OCI-LY7 (cell line): Measurements from ENCODE around the gene PRRG3. TPM values are rescaled to one million over a fixed set of nuclear protein-coding genes. Genes with fewer than 3 reads are reported as not detected.

Experiments used
- BruUV-seq: library from RNA; stranded (reverse); fragments of 400-500 nt; replicated peaks from 2 replicates; lab custom pipeline; 2021; lab: Mats Ljungman, UMichigan
- CTCF ChIA-PET: fragments of 300-600 bp; sonication (Branson Sonifier 250); formaldehyde crosslinking; loops from one replicate; lab custom pipeline; 2022; ENCODE audit warnings: antibody characterized with exemption; ENCODE audit not compliant: unreplicated experiment; lab: Charles Lee
- POLR2A ChIA-PET: fragments of 300-600 bp; sonication (Branson Sonifier 250); formaldehyde crosslinking; loops from one replicate; lab custom pipeline; 2022; ENCODE audit warnings: antibody characterized with exemption; lab: Charles Lee
- DNase-seq: peaks from one replicate; pipeline ENCODE4 v3.0.0-alpha.2; 2015; ENCODE audit warnings: low spot score
- H2AFZ ChIP-seq: fragments of 200-600 bp; sonication (generic), shearing (Covaris generic); 2 replicates; pipeline ENCODE4 v1.6.1; 2014; ENCODE audit warnings: mild to moderate bottlenecking, antibody characterized with exemption, low read length, moderate library complexity
- H3K27ac ChIP-seq: fragments of 200-600 bp; sonication (generic); 2 replicates; pipeline ENCODE4 v1.5.1; 2014; ENCODE audit warnings: mixed run types, low read depth, mild to moderate bottlenecking, moderate library complexity, low read length, inconsistent platforms; ENCODE audit not compliant: poor library complexity, severe bottlenecking
- H3K36me3 ChIP-seq: fragments of 200-600 bp; sonication (generic); 2 replicates; pipeline ENCODE4 v1.6.1; 2014; ENCODE audit warnings: mild to moderate bottlenecking, antibody characterized with exemption, low read length, moderate library complexity, mixed read lengths; ENCODE audit not compliant: insufficient read depth
- H3K4me1 ChIP-seq: fragments of 200-600 bp; sonication (generic); 2 replicates; pipeline ENCODE4 v1.5.1; 2014; ENCODE audit warnings: mild to moderate bottlenecking, low read length; ENCODE audit not compliant: insufficient read depth, poor library complexity, severe bottlenecking
- H3K4me2 ChIP-seq: fragments of 200-600 bp; sonication (generic); 2 replicates; pipeline ENCODE4 v1.6.1; 2014; ENCODE audit warnings: mild to moderate bottlenecking, low read length
- H3K4me3 ChIP-seq: fragments of 200-600 bp; sonication (generic); 2 replicates; pipeline ENCODE4 v1.5.1; 2014; ENCODE audit warnings: mild to moderate bottlenecking, low read depth, low read length; ENCODE audit not compliant: poor library complexity, severe bottlenecking
- H3K79me2 ChIP-seq: fragments of 200-600 bp; sonication (generic); 2 replicates; pipeline ENCODE4 v1.6.1; 2016; ENCODE audit warnings: low read depth, mild to moderate bottlenecking, low read length, moderate library complexity, mixed read lengths; ENCODE audit not compliant: insufficient read depth
- H3K9me2 ChIP-seq: fragments of 200-600 bp; sonication (generic); 2 replicates; pipeline ENCODE4 v1.6.1; 2016; ENCODE audit warnings: mild to moderate bottlenecking, low read length, mixed read lengths; ENCODE audit not compliant: insufficient read depth
- H3K9me3 ChIP-seq: fragments of 200-600 bp; sonication (generic); 2 replicates; pipeline ENCODE4 v1.6.1; 2014; ENCODE audit warnings: mild to moderate bottlenecking, mixed run types, low read length, mixed read lengths
- H4K20me1 ChIP-seq: fragments of 200-600 bp; sonication (generic); 2 replicates; pipeline ENCODE4 v1.6.1; 2014; ENCODE audit warnings: mild to moderate bottlenecking, antibody characterized with exemption, low read length, moderate library complexity, mixed read lengths; ENCODE audit not compliant: insufficient read depth
- CTCF ChIP-seq: fragments of 200-600 bp; sonication (generic); conservative IDR thresholded peaks from 2 replicates; pipeline ENCODE4 v1.5.1; 2014; ENCODE audit warnings: mild to moderate bottlenecking, antibody characterized with exemption, low read length, moderate library complexity, mixed read lengths
- EZH2phosphoT487 ChIP-seq: fragments of 200-600 bp; sonication (generic); IDR thresholded peaks from 2 replicates; pipeline ENCODE4 v1.6.1; 2018; ENCODE audit warnings: low read depth, borderline replicate concordance, mild to moderate bottlenecking, mixed run types, antibody characterized with exemption, low read length, moderate library complexity, mixed read lengths
- intact Hi-C: fragments of 100-400 bp; cut with micrococcal nuclease; formaldehyde crosslinking; loops from one replicate; pipeline ENCODE4 v1.10.0; 2022; ENCODE audit not compliant: unreplicated experiment
- total RNA-seq, 2 experiments: library from RNA; depleted of rRNA in 1 of 2; stranded (reverse); fragments of >200 nt in 1 of 2; shearing (Covaris generic) in 1 of 2; gene quantifications; 2 replicates each; pipeline ENCODE4 v1.2.3, GENCODE V29; 2014 to 2022

PRRG3 gene
- total RNA-seq, 2 experiments from 2014 or later: not detected

DNA sequence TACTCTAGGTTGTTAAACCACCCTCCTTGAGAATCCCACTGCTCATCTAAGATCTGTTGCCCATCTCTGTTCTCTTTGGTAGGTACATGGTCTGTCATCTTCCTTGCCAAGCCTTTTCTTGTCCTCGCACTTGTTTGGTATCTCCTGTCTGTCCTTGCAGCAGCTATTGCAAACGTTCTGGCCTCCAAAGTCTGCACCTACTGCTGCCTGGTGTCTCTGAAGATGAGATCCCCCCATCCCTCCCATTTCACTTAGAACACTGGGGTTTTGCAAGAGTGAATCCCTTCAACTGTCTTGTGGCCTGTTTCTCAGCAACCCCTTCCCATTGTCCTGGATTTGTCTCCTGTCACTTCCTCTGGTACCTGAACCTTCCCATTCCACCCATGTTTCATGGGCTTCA is 40.0 kb downstream of the PRRG3 start:
- no peaks in the 10 kb centered on the region for H3K36me3 ChIP-seq
- DNase-seq: no peak
- H3K9me2 ChIP-seq: no peaks in the 10 kb centered on the region
- ChIA-PET CTCF (no interaction called here), POLR2A (no interaction called here)
- no peaks in the 10 kb centered on the region for H3K79me2 ChIP-seq
- no peaks in the 10 kb centered on the region for H3K4me1 ChIP-seq
- TF ChIP-seq CTCF (no peak), EZH2phosphoT487 (no peak)
- intact Hi-C loops: no loop called here
- H3K27ac ChIP-seq: no peak overlapping the region
- no peak overlapping the region for H3K4me3 ChIP-seq
- no peak overlapping the region for H2AFZ ChIP-seq
- no peaks in the 10 kb centered on the region for H3K9me3 ChIP-seq
- no peak overlapping the region for H3K4me2 ChIP-seq
- BruUV-seq: no TSS peak
- H4K20me1 ChIP-seq: no peaks in the 10 kb centered on the region

- no peaks in the 10 kb centered on the region for H3K9me2 ChIP-seq
- no peak overlapping the region for H2AFZ ChIP-seq
- no peak overlapping the region for H3K4me2 ChIP-seq
- no peak overlapping the region for H3K27ac ChIP-seq
- BruUV-seq: no TSS peak
- H3K4me1 ChIP-seq: no peaks in the 10 kb centered on the region
- H3K4me3 ChIP-seq: no peak overlapping the region
- no peaks in the 10 kb centered on the region for H3K79me2 ChIP-seq
- TF ChIP-seq EZH2phosphoT487 (no peak), CTCF (no peak)
- H3K36me3 ChIP-seq: no peaks in the 10 kb centered on the region
- H4K20me1 ChIP-seq: no peaks in the 10 kb centered on the region
- no peaks in the 10 kb centered on the region for H3K9me3 ChIP-seq
- ChIA-PET CTCF (no interaction called here), POLR2A (no interaction called here)
- no peak for DNase-seq
- intact Hi-C loops: no loop called here
These were observed 41.4 kb downstream of the PRRG3 start for GRCh38 chrX:151736685-151737084.

DNA sequence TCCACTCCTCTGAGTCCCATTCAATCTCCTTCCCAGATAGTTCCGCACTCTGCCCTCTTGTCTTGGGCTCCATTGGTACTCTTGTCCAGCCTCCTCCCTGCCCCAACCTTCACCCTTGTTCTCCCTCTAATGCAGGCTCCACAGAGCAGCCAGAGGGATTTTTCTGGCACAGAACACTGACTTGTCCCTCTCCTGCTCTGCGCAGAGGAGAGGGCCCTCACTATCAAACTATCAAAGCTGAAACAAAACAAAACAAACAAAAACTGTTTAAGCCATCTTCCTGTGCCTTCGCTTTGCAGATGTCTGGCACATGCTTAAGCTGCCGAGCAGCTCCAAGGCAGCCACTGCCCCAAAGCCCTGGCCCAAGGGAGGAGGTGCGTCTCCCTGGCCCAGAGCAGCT is 42.2 kb downstream of the PRRG3 start:
- H3K27ac ChIP-seq: no peak overlapping the region
- no peaks in the 10 kb centered on the region for H3K79me2 ChIP-seq
- H2AFZ ChIP-seq: no peak overlapping the region
- no peaks in the 10 kb centered on the region for H3K9me2 ChIP-seq
- no TSS peak for BruUV-seq
- ChIA-PET POLR2A (no interaction called here), CTCF (no interaction called here)
- no peak for DNase-seq
- no peaks in the 10 kb centered on the region for H3K4me1 ChIP-seq
- no peaks in the 10 kb centered on the region for H4K20me1 ChIP-seq
- H3K4me2 ChIP-seq: no peak overlapping the region
- no peaks in the 10 kb centered on the region for H3K9me3 ChIP-seq
- intact Hi-C loops: no loop called here
- no peaks in the 10 kb centered on the region for H3K36me3 ChIP-seq
- TF ChIP-seq CTCF (no peak), EZH2phosphoT487 (no peak)
- H3K4me3 ChIP-seq: no peak overlapping the region
